SK-N-SH (cell line): ENCODE results near the gene PHF8. TPM values are rescaled to one million over a fixed set of nuclear protein-coding genes. Genes with fewer than 3 reads are reported as not detected.

ENCODE experiments used
- CTCF ChIA-PET: fragments of 300-600, 350-600 bp; formaldehyde crosslinking; extraction: SDS; loops from one replicate; lab custom pipeline; 2021; lab: Yijun Ruan, JAX
- POLR2A ChIA-PET: fragments of 350-600 bp; sonication (Branson Sonifier 250); formaldehyde crosslinking; extraction: SDS; loops from one replicate; lab custom pipeline; 2020; ENCODE audit warnings: antibody characterized with exemption, inconsistent platforms; lab: Yijun Ruan, JAX
- DNase-seq: peaks from one replicate; pipeline ENCODE4 v3.0.0; 2012
- H2AFZ ChIP-seq: fragments of 200-600 bp; sonication (generic); 2 replicates; pipeline ENCODE4 v1.8.1; 2016; ENCODE audit warnings: antibody characterized with exemption, mild to moderate bottlenecking, low read depth
- H3F3A ChIP-seq: fragments of 200-600 bp; sonication (generic); replicated peaks from 2 replicates; pipeline ENCODE3; 2016; ENCODE audit warnings: antibody characterized with exemption, mild to moderate bottlenecking; ENCODE audit not compliant: insufficient read depth
- H3K27ac ChIP-seq, 2 experiments: fragments of 200-500 bp in 1 of 2; fragments of 200-600 bp in 1 of 2; sonication (Bioruptor generic) in 1 of 2; sonication (generic), shearing (Covaris generic) in 1 of 2; 2 replicates each; pipeline versions ENCODE4 v1.5.1 to v1.6.1; 2014 to 2016; ENCODE audit warnings: low read depth in 2 of 2, inconsistent platforms in 1 of 2, low read length in 1 of 2, mild to moderate bottlenecking in 1 of 2, mixed read lengths in 1 of 2
- H3K27me3 ChIP-seq: fragments of 200-600 bp; sonication (generic), shearing (Covaris generic); 2 replicates; pipeline ENCODE4 v1.6.1; 2016; ENCODE audit warnings: mixed run types; ENCODE audit not compliant: insufficient read depth
- H3K36me3 ChIP-seq, 2 experiments: fragments of 200-500 bp in 1 of 2; fragments of 200-600 bp in 1 of 2; sonication (Bioruptor generic) in 1 of 2; sonication (generic) in 1 of 2; replicated peaks in 1 of 2; 2 replicates each; pipeline versions ENCODE3 to v1.5.1; 2014 to 2016; ENCODE audit warnings: low read length in 1 of 2, mild to moderate bottlenecking in 1 of 2; ENCODE audit not compliant: insufficient read depth in 2 of 2, control insufficient read depth in 1 of 2
- H3K4me1 ChIP-seq, 2 experiments: fragments of 200-500 bp in 1 of 2; fragments of 200-600 bp in 1 of 2; sonication (Bioruptor generic) in 1 of 2; sonication (generic), shearing (Covaris generic) in 1 of 2; 2 replicates each; pipeline versions ENCODE4 v1.5.1 to v1.6.1; 2014 to 2016; ENCODE audit warnings: low read depth in 1 of 2, low read length in 1 of 2, mixed run types in 1 of 2; ENCODE audit not compliant: insufficient read depth in 2 of 2, control insufficient read depth in 1 of 2
- H3K4me2 ChIP-seq: fragments of 200-600 bp; sonication (generic), shearing (Covaris generic); 2 replicates; pipeline ENCODE4 v1.6.1; 2017; ENCODE audit warnings: mixed run types
- H3K4me3 ChIP-seq, 2 experiments: fragments of 200-500 bp in 1 of 2; fragments of 200-600 bp in 1 of 2; sonication (Bioruptor generic) in 1 of 2; sonication (generic), shearing (Covaris generic) in 1 of 2; 2 replicates each; pipeline versions ENCODE4 v1.5.1 to v1.8.1; 2014 to 2016; ENCODE audit warnings: low read depth in 2 of 2, inconsistent platforms in 1 of 2, low read length in 1 of 2, mild to moderate bottlenecking in 1 of 2, mixed read lengths in 1 of 2, moderate library complexity in 1 of 2
- H3K79me2 ChIP-seq: fragments of 200-600 bp; sonication (generic); 2 replicates; pipeline ENCODE4 v1.8.1; 2017; ENCODE audit warnings: mild to moderate bottlenecking; ENCODE audit not compliant: insufficient read depth
- H3K9ac ChIP-seq: fragments of 200-600 bp; sonication (generic); 2 replicates; pipeline ENCODE4 v1.6.1; 2017; ENCODE audit warnings: mixed run types
- H3K9me2 ChIP-seq: fragments of 200-600 bp; sonication (generic); 2 replicates; pipeline ENCODE4 v1.6.1; 2017; ENCODE audit warnings: mixed run types
- H3K9me3 ChIP-seq: fragments of 200-600 bp; sonication (generic); 2 replicates; pipeline ENCODE4 v1.6.1; 2017; ENCODE audit warnings: mixed run types, mild to moderate bottlenecking, moderate library complexity
- H4K20me1 ChIP-seq: fragments of 200-600 bp; sonication (generic); 2 replicates; pipeline ENCODE4 v1.6.1; 2017; ENCODE audit warnings: mild to moderate bottlenecking, mixed run types; ENCODE audit not compliant: insufficient read depth
- EZH2phosphoT487 ChIP-seq: fragments of 200-600 bp; sonication (generic); IDR thresholded peaks from 2 replicates; pipeline ENCODE4 v1.6.1; 2017; ENCODE audit warnings: low read depth, mixed run types, mild to moderate bottlenecking, antibody characterized with exemption, moderate library complexity, borderline replicate concordance
- FOSL2 ChIP-seq: IDR thresholded peaks from 2 replicates; pipeline ENCODE4 v1.4.0; 2012; ENCODE audit warnings: low read depth, mild to moderate bottlenecking, moderate library complexity, borderline replicate concordance
- GATA2 ChIP-seq: sonication (generic); formaldehyde crosslinking; IDR thresholded peaks from 2 replicates; pipeline ENCODE4 v1.5.0; 2020; ENCODE audit warnings: mild to moderate bottlenecking, missing genetic modification reagents
- IRF3 ChIP-seq: fragments of 150-350 bp; IDR thresholded peaks from 2 replicates; pipeline ENCODE4 v1.6.1; 2016; ENCODE audit warnings: mild to moderate bottlenecking, low read depth, low read length
- MEF2A ChIP-seq: IDR thresholded peaks from 2 replicates; pipeline ENCODE4 v1.4.0; 2012; ENCODE audit warnings: low read depth, borderline replicate concordance
- PBX3 ChIP-seq: IDR thresholded peaks from 2 replicates; pipeline ENCODE4; 2012
- POLR2AphosphoS5 ChIP-seq: IDR thresholded peaks from 2 replicates; pipeline ENCODE4 v1.6.1; 2012; ENCODE audit warnings: low read depth, low read length
- REST ChIP-seq: IDR thresholded peaks from 2 replicates; pipeline ENCODE4 v1.6.1; 2012; ENCODE audit warnings: mild to moderate bottlenecking, low read depth, low read length, moderate library complexity
- SIN3A ChIP-seq: IDR thresholded peaks from 2 replicates; pipeline ENCODE4 v1.6.1; 2012; ENCODE audit warnings: low read depth, mild to moderate bottlenecking, low read length, moderate library complexity, borderline replicate concordance
- USF1 ChIP-seq: IDR thresholded peaks from 2 replicates; pipeline ENCODE4 v1.4.0; 2012; ENCODE audit warnings: low read depth, borderline replicate concordance
- USF2 ChIP-seq: fragments of 150-350 bp; IDR thresholded peaks from 2 replicates; pipeline ENCODE4 v1.6.1; 2017; ENCODE audit warnings: antibody characterized with exemption, low read length, low read depth, borderline replicate concordance
- WGBS: methylation state at CpG from one replicate; pipeline ENCODE4 v1.1.6; 2017; ENCODE audit warnings: low lambda C conversion rate; 5-methylcytosine and 5-hydroxymethylcytosine counted together
- polyA plus RNA-seq, 3 experiments: library from polyadenylated mRNA; depleted of rRNA; stranded (reverse); fragments of >200 nt; gene quantifications; 2 replicates each; pipeline ENCODE4 v1.2.3, GENCODE V29; 2012

PHF8 gene
- polyA plus RNA-seq, 1 of the 3 experiments (the other 2 are of a cell fraction) = 7.8 TPM

- H3K27me3 ChIP-seq = no peaks in the 10 kb centered on the region
- no peak overlapping the region for H2AFZ ChIP-seq
- no peaks in the 10 kb centered on the region for H3K79me2 ChIP-seq
- no peak for DNase-seq
- peaks cover 3% of the 10 kb centered on the region in 2 experiments for H3K36me3 ChIP-seq
- H3K9ac ChIP-seq = no peak overlapping the region
- no peaks in the 10 kb centered on the region for H3K9me2 ChIP-seq
- H3K4me1 ChIP-seq = no peaks in the 10 kb centered on the region
- TF ChIP-seq PBX3 (peak; percentile 20; the same call in 1 of the 2 replicates), MEF2A (no peak), IRF3 (no peak), SIN3A (no peak)
- POLR2A ChIA-PET = no interaction called here
- H3K27ac ChIP-seq = peak overlapping the region in 1 of 2 experiments; percentile 46; a peak in 2 of 4 replicates
- H3K9me3 ChIP-seq = no peaks in the 10 kb centered on the region
- 8% methylated on average over 2 of the region's 2 CpGs for WGBS
- CTCF ChIA-PET = no interaction called here
- H3K4me3 ChIP-seq = no peak overlapping the region
- no peaks in the 10 kb centered on the region for H3F3A ChIP-seq
- H3K4me2 ChIP-seq = no peak overlapping the region
- no peaks in the 10 kb centered on the region for H4K20me1 ChIP-seq
Measured at GRCh38 chrX:54093571-54093970, 49.3 kb upstream of the PHF8 start.

GRCh38 chrX:54093159-54093558, 48.9 kb upstream of the PHF8 start:
- TF ChIP-seq USF1 (no peak), GATA2 (CRISPR knock-in tag) (no peak)
- Histone ChIP-seq H3F3A (no peaks in the 10 kb centered on the region), H2AFZ (no peak overlapping the region), H3K27me3 (no peaks in the 10 kb centered on the region), H3K4me3 (no peak overlapping the region), H4K20me1 (no peaks in the 10 kb centered on the region), H3K79me2 (no peaks in the 10 kb centered on the region), H3K9me2 (no peaks in the 10 kb centered on the region), H3K4me2 (no peak overlapping the region), H3K9ac (no peak overlapping the region), H3K27ac (peak overlapping the region in 1 of 2 experiments; percentile 46; a peak in 2 of 4 replicates), H3K36me3 (peaks cover 3% of the 10 kb centered on the region in 2 experiments), H3K9me3 (no peaks in the 10 kb centered on the region), H3K4me1 (no peaks in the 10 kb centered on the region)
- DNase-seq = no peak
- WGBS = 67% methylated on average over 1 of the region's 1 CpG
- CTCF ChIA-PET = no interaction called here
- POLR2A ChIA-PET = no interaction called here

- no peaks in the 10 kb centered on the region for H3K4me1 ChIP-seq
- H3K79me2 ChIP-seq = no peaks in the 10 kb centered on the region
- ChIA-PET POLR2A (no interaction called here), CTCF (no interaction called here)
- H3K27me3 ChIP-seq = no peaks in the 10 kb centered on the region; the same call in 1 of the 2 replicates
- no peak for DNase-seq
- H3K4me2 ChIP-seq = no peak overlapping the region
- no peak overlapping the region for H3K27ac ChIP-seq
- H3K9ac ChIP-seq = no peak overlapping the region
- H3F3A ChIP-seq = no peaks in the 10 kb centered on the region
- no peaks in the 10 kb centered on the region for H3K9me2 ChIP-seq
- no peak overlapping the region for H2AFZ ChIP-seq
- H4K20me1 ChIP-seq = no peaks in the 10 kb centered on the region
- H3K36me3 ChIP-seq = peaks cover 3% of the 10 kb centered on the region in 2 experiments
- 54% methylated on average over 2 of the region's 2 CpGs for WGBS
- no peak overlapping the region for H3K4me3 ChIP-seq
- H3K9me3 ChIP-seq = no peaks in the 10 kb centered on the region
- no peak for TF ChIP-seq EZH2phosphoT487
- TF ChIP-seq USF2 = no peak
- no peak for TF ChIP-seq REST
- no peak for TF ChIP-seq FOSL2
- TF ChIP-seq SIN3A = no peak
- TF ChIP-seq POLR2AphosphoS5 = no peak
- TF ChIP-seq IRF3 = no peak
Measured at GRCh38 chrX:54090880-54091279, 46.6 kb upstream of the PHF8 start.
